HG03571 (cell line): Measurements from ENCODE around the gene SPG7.
A peak's percentile ranks its signal among the peaks of the same experiment; 100 is the strongest.

Source experiments
- ATAC-seq: cut with Tn5 transposase; IDR thresholded peaks from one replicate; pipeline ENCODE4 v1.9.1; 2021; ENCODE audit not compliant: unreplicated experiment

Gene SPG7

DNA sequence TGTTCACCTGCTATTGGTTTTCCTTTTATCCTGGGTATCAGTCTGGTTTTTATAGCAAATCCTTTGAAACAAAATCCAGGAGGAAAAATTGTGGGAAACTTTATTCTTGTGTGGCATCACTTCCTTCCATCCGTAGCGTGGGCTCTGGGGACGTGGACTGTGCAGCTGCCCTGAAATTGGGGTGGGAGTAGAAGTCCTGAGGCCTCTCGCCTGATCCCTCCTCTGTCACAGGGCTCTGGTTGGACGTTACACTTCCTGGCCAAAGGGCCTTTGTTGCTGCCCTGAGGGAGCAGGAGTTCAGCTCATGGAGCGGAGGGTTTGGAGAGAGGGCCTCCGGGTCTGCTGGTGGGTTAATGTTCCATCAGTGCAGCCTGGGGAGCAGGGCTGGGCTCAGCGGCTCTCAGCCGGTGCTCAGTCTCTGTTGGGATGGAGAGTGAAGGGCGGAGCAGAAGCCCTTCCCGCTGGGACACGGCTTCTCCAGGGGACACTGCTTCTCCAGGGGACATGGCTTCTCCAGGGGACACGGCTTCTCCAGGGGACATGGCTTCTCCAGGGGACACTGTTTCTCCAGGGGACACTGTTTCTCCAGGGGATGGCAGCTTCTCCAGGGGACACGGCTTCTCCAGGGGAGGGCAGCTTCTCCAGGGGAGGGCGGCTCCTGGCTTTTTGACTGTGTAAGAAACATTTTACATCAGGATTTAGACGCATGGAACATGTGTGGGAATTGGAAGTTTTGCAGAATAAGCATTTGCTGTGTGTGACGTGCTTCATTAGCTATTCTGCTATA lies 37.0 kb downstream of the SPG7 start:
- no peak for ATAC-seq

DNA sequence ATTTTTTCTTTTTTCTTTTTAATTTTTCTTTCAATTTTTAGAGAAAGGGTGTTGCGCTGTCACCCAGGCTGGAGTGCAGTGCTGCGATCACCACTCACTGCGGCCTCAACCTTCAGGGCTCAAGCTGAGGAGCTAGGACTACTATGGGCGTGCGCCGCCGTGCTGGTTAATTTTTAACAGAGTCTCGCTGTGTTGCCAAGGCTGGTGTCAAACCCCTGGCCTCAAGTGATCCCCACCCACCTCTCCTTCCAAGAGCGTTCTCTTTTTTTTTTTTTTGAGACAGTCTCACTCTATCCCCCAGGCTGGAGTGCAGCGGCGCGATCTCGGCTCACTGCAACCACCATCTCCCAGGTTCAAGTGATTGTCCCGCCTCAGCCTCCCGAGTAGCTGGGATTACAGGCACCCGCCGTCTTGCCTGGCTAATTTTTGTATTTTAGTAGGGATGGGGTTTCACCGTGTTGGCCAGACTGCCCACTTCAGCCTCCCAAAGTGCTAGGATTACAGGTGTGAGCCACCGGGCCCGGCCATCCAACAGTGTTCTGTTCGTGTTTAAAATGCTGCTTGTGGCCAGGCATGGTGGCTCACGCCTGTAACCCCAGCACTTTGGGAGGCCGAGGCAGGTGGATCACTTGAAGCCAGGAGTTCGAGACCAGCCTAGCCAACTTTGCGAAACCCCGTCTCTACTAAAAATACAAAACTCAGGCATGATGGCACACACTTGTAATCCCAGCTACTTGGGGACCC lies 37.8 kb downstream of the SPG7 start:
- ATAC-seq = no peak

DNA sequence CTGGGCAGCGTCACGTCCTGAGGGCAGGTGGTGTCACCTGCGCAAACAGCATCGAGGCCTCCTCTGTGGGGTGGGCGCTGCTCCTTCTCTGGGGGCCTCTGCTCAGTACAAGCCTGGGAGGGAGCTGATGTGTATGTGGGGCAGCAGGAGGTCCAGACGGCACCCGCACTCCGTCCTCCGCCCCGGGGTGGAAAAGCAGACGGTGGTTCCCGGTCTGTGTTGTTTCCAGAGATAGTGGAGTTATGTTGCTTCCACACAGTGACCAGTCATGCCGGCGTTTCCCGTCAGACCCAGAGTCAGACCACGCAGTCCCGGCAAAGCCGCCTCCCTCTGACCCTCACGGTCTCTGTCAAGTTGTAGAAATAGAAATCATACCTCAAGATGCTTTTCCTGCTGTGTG lies 38.6 kb downstream of the SPG7 start:
- ATAC-seq = no peak

DNA sequence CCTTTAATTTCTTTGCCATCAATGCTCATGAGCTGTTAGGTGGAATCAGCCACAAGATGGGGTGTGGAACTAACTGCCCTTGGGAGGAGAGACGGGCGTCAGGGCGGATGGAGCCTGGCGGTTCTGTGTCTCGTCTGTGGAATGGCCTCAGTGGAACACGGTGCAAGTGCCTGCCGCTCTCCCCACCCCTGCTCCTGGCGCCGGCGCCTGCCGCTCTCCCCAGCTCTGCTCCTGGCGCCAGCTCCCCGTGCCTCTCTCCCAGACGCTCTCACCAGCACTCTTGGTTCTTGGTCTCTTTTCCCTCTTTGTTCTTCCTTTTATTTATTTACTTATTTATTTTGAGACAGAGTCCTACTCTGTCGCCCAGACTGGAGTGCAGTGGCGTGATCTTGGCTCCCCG lies 39.1 kb downstream of the SPG7 start:
- no peak for ATAC-seq

DNA sequence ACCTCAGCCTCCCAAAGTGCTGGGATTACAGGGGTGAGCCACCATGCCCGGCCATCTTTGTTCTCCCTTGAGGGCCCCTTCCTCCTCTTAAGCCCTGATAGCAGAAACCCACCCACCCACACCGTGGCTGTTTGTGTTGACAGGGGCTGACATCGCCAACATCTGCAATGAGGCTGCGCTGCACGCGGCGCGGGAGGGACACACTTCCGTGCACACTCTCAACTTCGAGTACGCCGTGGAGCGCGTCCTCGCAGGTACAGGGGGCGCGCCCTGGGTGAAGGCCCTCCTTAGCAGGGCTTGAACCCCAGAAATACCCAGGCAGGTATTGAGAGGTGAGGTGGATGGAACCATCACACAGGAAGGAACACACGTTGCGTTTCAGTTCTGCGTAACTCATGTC lies 39.7 kb downstream of the SPG7 start:
- no peak for ATAC-seq

- ATAC-seq = no peak
These were observed 40.3 kb downstream of the SPG7 start for GRCh38 chr16:89548344-89549006.

DNA sequence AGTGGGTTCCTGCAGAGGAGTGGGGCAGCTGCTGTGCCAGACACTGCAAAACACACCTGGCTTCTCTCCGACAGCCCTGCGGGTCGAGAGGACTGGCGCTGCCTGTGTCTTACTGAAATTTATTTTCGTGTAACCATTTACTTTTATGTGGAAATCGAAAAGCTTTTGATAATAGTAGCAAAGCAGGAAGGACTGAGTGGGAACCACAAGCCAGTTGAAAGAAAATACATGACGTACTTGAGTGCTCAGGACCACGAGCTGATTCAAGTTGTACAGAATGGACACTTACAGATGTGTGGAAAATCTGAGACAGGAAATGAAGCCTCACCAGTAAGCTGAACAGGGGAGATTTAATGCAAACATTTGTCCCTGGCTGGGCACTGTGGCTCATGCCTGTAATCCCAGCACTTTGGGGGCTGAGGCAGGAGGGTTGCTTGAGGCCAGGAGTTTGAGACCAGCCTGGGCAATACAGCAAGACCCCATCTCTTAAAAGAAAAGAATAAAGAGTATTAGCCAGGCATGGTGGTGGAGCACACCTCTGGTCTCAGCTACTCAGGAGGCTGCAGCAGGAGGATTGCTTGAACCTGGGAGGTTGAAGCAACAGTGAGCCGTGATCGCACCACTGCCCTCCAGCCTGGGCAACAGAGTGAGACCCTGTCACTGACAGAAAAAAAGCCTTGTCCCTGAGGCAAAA lies 41.0 kb downstream of the SPG7 start:
- ATAC-seq = no peak

GRCh38 chr16:89550421-89551007 lies 42.3 kb downstream of the SPG7 start:
- no peak for ATAC-seq

- no peak for ATAC-seq
These were observed 44.1 kb downstream of the SPG7 start for GRCh38 chr16:89552329-89552728.

GRCh38 chr16:89552913-89553312 lies 44.7 kb downstream of the SPG7 start:
- no peak for ATAC-seq

GRCh38 chr16:89553733-89554132 lies 45.5 kb downstream of the SPG7 start:
- no peak for ATAC-seq

- no peak for ATAC-seq
These were observed 46.1 kb downstream of the SPG7 start for GRCh38 chr16:89554343-89554742.

GRCh38 chr16:89555265-89555664 lies 47.1 kb downstream of the SPG7 start:
- no peak for ATAC-seq

- ATAC-seq = no peak
These were observed 47.6 kb downstream of the SPG7 start for GRCh38 chr16:89555780-89556179.

DNA sequence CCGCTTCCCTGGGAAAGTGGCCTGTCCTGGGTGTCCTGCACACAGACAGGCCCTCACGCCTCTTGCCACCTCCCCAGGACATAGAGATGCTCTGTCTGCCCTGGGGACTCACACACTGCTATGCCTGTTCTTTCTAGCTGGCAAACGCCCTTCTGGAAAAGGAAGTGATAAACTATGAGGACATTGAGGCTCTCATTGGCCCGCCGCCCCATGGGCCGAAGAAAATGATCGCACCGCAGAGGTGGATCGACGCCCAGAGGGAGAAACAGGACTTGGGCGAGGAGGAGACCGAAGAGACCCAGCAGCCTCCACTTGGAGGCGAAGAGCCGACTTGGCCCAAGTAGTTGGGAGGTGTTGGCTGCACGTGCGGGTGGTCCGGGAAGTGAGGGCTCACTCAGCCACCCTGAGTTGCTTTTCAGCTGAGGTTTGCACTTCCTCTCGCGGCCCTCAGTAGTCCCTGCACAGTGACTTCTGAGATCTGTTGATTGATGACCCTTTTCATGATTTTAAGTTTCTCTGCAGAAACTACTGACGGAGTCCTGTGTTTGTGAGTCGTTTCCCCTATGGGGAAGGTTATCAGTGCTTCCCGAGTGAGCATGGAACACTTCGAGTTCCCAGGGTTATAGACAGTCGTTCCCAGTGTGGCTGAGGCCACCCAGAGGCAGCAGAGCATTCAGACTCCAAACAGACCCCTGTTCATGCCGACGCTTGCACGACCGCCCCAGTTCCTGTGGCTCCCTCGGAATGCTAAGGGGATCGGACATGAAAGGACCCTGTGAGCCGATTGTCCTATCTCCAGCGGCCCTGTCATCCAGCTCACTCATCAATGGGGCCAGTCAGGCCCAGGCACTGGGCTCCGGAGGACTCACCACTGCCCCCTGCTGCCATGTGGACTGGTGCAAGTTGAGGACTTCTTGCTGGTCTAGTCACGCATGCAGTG lies 48.8 kb downstream of the SPG7 start:
- no peak for ATAC-seq

- no peak for ATAC-seq
These were observed 49.7 kb downstream of the SPG7 start for GRCh38 chr16:89557690-89558490.

- peak; percentile 78 for ATAC-seq
These were observed 52.4 kb downstream of the SPG7 start, which contains the start of gene RPL13 for GRCh38 chr16:89560378-89561141. Gene RPL13 (plus strand): TSS chr16:89560682. CDS start chr16:89560960, 278 bp downstream.
